Activated T-cell treated with anti-CD3 and anti-CD28 coated beads, Interleukin-2, amount 50 U/mL, for 1 hour (primary cell): ENCODE results near the gene KPNA2.
"Not testable (repeated sequence)": the region's sequence is repeated elsewhere in the genome, so short reads cannot be mapped to it uniquely, and the experiment has no call there.

Source experiments
- DNase-seq: peaks from one replicate; pipeline ENCODE4 v3.0.0-alpha.2; 2020

Gene KPNA2

DNA sequence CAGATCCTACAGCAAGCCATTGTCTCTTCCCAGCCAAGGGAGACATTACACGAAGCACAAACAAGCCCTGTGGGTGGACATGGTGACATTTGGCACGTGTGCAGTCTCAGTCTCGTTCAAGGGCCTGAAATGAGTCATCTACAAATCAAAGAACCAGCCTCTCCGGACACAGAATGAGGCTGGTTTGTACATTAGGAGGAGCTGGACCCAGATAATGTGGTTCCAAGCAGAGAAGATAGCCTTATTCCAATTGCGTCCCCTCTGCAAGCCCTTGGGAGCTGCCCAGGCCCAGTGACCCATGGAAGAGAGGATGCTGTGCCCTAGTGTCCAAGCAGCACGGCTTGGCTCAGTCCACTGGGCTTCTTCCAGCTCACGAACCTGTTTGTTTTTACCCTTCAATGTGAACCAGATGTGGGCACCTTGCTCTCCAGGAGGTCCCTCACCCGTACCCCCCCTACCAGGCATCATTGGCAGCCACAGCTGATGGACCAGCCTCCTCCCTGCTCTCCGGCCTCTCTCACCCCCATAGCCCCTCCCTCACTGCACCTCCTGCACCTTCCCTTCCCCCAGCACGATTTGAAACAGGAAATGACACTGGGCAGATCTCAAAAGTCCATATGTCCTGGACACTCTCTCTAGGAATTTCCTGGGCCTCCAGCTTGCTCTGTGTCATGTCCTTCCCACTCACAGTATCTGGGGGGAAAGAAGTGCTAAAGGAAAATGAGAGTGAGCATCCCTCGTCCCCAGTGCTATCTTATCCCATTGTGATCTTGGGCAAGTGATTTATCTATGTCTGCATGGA, 26.2 kb downstream of the KPNA2 start:
- DNase-seq = no peak

DNA sequence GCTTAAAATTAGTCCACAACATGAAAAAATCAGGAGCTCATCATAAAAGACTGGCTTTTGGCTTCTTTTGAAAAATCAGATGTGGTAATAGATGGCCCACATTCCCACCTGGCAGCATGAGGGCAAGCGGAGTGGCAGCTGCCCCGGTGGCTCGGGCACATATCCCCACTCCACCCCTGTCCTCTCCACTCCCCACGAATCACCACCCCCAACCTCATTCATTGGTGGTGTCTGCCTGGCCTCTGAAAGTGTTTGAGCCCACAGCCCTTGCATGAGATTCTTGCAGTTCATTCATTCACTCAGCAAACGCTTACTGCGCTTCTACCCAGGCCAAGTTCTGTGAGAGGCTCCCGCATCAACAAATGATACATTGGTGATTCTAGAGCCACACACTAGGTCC, 29.8 kb downstream of the KPNA2 start:
- not testable (repeated sequence) for DNase-seq

DNA sequence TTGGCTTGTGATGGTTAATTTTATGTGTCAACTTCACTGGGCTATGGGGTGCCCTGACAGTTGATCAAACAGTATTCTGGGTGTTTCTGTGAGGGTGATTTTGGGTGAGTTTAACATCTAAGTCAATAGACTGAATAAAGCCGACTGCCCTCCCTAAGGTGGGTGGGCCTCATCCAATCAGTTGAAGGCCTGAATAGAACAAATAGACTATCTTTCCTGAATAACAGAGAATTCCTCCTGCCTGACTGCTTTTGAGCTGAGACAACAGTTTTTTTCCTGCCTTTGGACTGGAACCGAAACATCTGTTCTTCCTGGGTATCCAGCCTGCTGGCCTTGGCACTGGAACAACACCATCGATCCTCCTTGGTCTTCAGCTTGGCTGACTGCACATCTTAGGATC, 33.0 kb downstream of the KPNA2 start:
- DNase-seq = not testable (repeated sequence)

DNA sequence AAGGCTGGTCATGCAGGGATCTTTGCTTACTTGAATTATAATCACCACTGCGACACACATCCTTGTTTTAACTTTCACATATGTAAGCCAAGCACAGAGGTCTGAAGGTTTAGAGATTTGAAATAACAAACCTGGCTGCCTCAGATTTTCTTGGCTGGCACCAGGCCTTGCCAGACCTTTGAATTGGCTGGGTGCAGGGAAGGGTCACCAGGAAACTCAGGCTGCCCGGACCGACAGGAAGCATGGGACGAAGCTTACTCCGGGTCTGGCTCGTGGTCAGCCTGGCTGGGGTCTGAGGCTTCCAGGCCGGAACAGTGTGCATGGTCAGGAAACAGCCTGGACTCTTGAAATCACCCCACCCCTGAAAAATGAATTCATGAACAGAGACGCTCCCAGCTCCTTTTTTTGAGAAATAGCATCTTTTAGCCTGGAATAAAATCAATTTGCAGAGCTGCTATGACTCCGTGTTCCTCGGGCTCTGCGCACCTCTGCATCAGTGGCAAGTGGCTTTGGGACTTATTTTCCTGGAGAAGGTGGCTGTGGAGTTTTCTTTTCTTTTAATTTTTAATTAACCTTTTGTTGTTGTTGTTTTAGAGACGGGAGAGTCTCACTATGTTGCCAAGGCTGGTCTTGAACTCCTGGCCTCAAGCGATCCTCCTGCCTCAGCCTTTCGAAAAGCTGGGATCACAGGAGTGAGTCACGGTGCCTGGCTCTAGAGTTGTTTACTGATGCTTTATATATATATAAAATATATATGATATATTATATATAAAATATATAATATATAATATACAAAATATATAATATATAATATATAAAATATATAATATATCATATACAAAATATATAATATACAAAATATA, 35.3 kb downstream of the KPNA2 start:
- DNase-seq = not testable (repeated sequence)

DNA sequence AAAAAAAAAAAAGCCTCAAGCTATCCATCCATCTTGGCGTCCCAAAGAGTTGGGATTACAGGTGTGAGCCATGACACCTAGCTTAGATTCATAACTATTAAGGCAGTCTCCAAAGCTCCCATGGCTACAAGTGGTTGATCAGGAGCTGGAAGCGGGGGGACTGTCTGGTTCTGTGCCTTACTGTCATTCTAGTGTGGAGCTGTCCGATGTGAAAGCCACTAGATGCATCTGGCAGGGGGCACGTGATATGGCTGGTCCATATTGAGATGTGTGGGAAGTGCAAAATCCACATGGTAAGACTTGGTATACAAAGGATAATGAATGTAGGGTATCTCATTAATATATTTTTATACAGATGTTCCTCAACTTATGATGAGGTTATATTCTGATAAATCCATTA, 38.7 kb downstream of the KPNA2 start:
- no peak for DNase-seq

DNA sequence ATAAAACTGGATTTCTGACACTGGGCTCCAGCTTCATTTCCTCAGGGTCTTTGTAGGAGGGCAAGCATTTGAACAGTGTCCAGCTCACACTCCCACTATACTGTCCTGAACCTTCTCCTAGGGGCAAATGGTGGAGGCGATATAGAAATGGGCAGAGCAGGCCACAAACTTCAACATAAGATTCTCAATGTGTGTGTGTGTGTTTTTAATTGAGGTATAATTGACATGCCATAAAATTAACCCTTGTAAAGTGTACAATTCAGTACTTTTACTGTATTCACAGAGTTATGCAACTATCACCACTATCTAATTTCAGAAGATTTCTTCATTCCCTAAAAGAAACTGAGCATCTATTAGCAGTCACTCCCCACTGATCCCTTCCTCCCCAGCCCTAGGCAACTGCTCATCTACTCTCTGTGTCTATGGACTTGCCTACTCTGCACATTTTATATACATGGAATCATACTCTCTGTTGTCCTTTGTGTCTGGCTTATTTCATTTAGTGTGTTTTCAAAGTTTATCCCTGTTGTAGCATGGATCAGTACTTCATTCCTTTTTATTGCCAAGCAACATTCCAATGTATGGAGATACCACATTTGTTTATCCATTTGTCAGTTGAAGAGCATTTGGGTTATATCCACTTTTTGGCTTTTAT, 40.5 kb downstream of the KPNA2 start:
- not testable (repeated sequence) for DNase-seq

DNA sequence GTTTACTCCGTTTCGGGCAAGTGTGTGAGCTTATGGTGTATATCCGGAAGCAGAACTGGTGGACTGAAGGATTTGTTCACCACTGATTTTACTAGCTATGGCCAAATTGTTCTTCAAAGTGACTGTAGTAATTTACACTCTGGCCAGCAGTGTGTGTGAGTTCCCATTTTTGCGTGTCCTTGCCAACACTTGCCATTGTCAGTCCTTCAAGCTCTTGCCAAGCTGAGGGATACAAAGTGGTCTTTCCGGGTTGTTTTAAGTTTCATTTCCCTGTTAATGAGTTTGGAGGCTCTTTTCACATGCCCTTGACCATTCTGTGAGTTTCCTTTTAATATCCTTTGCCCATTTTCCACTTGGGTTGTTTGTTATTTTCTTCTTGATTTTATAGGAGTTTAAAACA, 42.0 kb downstream of the KPNA2 start:
- DNase-seq = not testable (repeated sequence)

GRCh38 chr17:68080411-68081150, 45.0 kb downstream of the KPNA2 start:
- no peak for DNase-seq

GRCh38 chr17:68081305-68082265, 46.0 kb downstream of the KPNA2 start:
- not testable (repeated sequence) for DNase-seq

- no peak for DNase-seq
Observed at GRCh38 chr17:68085771-68086381, 50.3 kb downstream of the KPNA2 start.

DNA sequence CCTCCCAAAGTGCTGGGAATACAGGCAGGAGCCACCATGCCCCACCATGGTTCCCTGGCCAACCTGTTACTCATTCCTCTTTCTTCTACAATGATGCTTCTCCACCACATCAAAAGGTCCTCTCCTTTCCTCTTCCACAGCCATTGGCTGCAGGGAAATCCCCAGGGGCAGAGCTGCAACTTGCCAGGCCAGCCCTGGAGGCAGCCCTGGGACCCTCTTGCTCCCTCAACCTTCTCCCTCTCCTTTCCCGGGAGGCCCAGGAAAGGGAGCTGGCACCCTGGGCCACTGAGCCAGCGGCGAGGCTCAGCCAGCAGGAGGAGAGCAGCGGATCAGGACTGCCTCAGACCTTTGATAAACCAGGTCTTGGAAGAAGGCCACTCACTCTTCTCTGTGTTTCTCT, 51.1 kb downstream of the KPNA2 start:
- not testable (repeated sequence) for DNase-seq

DNA sequence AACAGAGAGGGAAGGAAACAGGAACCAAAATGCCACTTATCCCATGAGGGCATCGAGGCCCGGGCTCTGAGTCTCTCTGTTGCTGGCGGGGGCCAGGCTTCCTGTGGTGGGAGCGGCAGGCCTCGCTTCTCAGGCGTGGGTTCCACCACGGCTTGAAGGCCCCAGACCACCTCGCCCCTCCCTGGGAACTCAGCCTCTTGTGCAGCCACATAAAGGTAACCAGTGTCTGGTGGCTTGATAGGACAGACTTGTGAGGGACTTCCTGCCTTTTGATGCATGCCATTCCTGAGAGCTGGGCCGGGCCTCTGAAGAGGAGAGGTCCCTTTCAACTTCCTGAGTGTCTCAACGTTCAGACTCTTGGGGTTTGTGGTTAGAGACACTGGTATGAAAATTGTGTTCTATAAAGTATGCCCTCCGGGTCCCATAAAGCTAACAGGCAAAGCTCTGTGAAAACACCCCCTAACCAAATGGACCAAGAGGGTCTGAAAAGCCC, 51.6 kb downstream of the KPNA2 start:
- DNase-seq = peak; percentile 64

DNA sequence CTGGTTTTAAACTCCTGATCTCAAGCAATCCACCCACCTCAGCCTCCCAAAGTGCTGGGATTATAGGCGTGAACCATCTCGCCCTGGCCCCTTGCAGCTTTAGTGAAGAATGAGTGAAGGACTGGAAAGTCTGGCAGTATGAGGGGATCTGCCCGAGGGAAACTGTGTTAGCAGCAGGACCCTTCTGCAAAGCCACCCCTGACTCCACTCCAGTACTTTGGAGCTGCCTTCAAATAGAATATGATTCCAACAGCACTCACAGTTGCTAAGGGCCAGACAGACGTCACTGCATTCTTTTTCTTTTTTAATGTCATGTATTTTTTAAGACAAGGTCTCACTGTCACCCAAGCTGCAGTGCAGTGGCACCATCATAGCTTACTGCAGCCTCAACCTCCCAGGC, 52.3 kb downstream of the KPNA2 start:
- DNase-seq = no peak

DNA sequence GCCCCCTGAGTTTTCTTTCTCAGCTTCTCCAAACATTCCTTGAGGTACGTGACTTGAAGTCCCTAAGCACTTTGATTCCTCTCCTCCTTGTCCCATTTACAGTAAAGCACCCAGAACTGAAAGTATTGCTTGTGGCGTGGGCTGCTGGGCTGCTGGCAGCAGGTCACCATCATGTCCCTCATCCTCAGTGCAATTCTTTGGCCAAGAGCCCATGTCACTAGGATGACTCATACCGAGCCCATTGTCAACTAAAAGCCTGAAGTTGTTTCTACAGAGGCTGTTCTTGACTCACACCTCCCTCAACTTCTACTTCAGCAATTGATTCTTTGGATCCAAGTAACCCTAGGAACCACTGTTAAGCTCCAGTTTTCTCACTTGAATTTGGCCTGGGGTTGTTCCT, 54.3 kb downstream of the KPNA2 start:
- no peak for DNase-seq

- no peak for DNase-seq
Observed at GRCh38 chr17:68094481-68095078, 59.0 kb downstream of the KPNA2 start.

DNA sequence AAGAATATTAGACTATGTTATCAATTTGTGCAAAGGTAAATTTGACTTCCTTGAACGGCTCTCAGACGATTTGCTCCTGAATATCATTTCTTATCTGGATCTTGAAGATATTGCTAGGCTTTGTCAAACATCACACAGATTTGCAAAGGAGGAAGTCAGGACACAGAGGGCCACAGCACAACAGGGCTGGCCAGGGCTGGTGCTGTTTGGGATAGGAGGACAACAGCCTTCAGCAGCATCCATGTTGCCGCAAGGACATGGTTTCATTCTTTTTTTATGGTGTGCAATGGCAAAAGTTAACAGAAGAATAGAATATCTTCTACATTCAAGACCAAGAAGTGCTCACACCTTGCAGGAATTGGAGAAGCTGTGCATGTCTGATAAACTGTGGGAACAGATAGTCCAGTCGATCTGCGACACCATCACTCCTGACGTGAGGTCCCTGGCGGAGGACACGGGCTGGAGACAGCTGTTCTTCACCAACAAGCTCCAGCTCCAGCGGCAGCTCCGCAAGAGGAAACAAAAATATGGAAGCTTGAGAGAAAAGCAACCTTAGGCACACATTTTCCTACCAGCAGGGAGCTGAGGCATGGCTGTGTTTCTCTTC, 59.8 kb downstream of the KPNA2 start:
- DNase-seq = no peak

GRCh38 chr17:68096111-68096510, 60.6 kb downstream of the KPNA2 start:
- DNase-seq = no peak
